A549 (cell line): Measurements from ENCODE around the gene SRI. TPM values are rescaled to one million over a fixed set of nuclear protein-coding genes. Genes with fewer than 3 reads are reported as not detected.

Experiments used
- ATAC-seq, 2 experiments: fragments of 200-7000 bp in 1 of 2; fragments of >200 bp in 1 of 2; cut with Nextera tagmentation in 1 of 2; cut with Tn5 transposase in 1 of 2; 3 replicates each; pipeline versions ENCODE4 v1.8.0 to v1.9.1; 2018 to 2020; ENCODE audit warnings: mild to moderate bottlenecking in 1 of 2, moderate library complexity in 1 of 2
- CTCF ChIA-PET: fragments of 300-600 bp; sonication (Branson Sonifier 250); formaldehyde crosslinking; extraction: SDS; loops from one replicate; lab custom pipeline; 2021; ENCODE audit warnings: antibody characterized with exemption, inconsistent platforms; lab: Yijun Ruan, JAX
- POLR2A ChIA-PET: fragments of 350-600 bp; formaldehyde crosslinking; extraction: SDS; loops from one replicate; lab custom pipeline; 2021; ENCODE audit warnings: antibody characterized with exemption, inconsistent platforms; lab: Yijun Ruan, JAX
- DNase-seq, 2 experiments: peaks; one replicate each; pipeline versions ENCODE4 v3.0.0 to v3.0.0-alpha.2; 2011 to 2016; ENCODE audit warnings: low read depth in 1 of 2, low spot score in 1 of 2
- FAIRE-seq: peaks from 2 replicates; lab custom pipeline; 2011; peaks lifted over from hg19 to GRCh38; lab: Jason Lieb, UNC
- H3K27ac ChIP-seq, 2 experiments: fragments of >200 bp; sonication (Bioruptor Twin); formaldehyde crosslinking; 3 replicates each; pipeline ENCODE4 v1.5.1; 2016 to 2017
- H3K4me1 ChIP-seq: fragments of >200 bp; sonication (Bioruptor Twin); formaldehyde crosslinking; 3 replicates; pipeline ENCODE4 v1.6.1; 2016
- H3K4me2 ChIP-seq: fragments of >200 bp; sonication (Bioruptor Twin); formaldehyde crosslinking; 3 replicates; pipeline ENCODE4 v1.6.1; 2016
- H3K4me3 ChIP-seq: fragments of >200 bp; sonication (Bioruptor Twin); formaldehyde crosslinking; 3 replicates; pipeline ENCODE4 v1.5.1; 2016
- H3K9me3 ChIP-seq: fragments of >200 bp; sonication (Bioruptor Twin); formaldehyde crosslinking; 3 replicates; pipeline ENCODE4 v1.6.1; 2016
- BHLHE40 ChIP-seq: IDR thresholded peaks from 2 replicates; pipeline ENCODE4 v1.6.1; 2012; ENCODE audit warnings: low read depth, low read length, inconsistent platforms
- CBX8 ChIP-seq: fragments of 200-600 bp; sonication (generic); IDR thresholded peaks from 2 replicates; pipeline ENCODE4 v1.6.1; 2016
- EHF ChIP-seq: fragments of 250-450 bp; sonication (Bioruptor Pico); IDR thresholded peaks from 2 replicates; pipeline ENCODE4 v1.5.0; 2020; ENCODE audit warnings: mild to moderate bottlenecking
- EHMT2 ChIP-seq: fragments of 200-600 bp; sonication (generic); IDR thresholded peaks from 2 replicates; pipeline ENCODE4 v1.6.1; 2016; ENCODE audit warnings: antibody characterized with exemption, low read depth, mild to moderate bottlenecking, moderate library complexity
- FOXS1 ChIP-seq: fragments of 250-450 bp; sonication (Bioruptor Pico); IDR thresholded peaks from 2 replicates; pipeline ENCODE4 v1.5.0; 2020; ENCODE audit warnings: mild to moderate bottlenecking, moderate library complexity
- HEYL ChIP-seq: fragments of 250-450 bp; sonication (Bioruptor Pico); IDR thresholded peaks from 2 replicates; pipeline ENCODE4 v1.8.0; 2021; ENCODE audit warnings: mild to moderate bottlenecking, moderate library complexity
- KDM5A ChIP-seq: fragments of 200-600 bp; sonication (generic); IDR thresholded peaks from 2 replicates; pipeline ENCODE4 v1.6.1; 2016; ENCODE audit warnings: antibody characterized with exemption, mild to moderate bottlenecking
- NR3C1 ChIP-seq: fragments of >200 bp; sonication (Bioruptor Twin); formaldehyde crosslinking; IDR thresholded peaks from 3 replicates; pipeline ENCODE4 v1.6.1; 2017
- RAD21 ChIP-seq, 2 experiments: fragments of >200 bp in 1 of 2; sonication (Bioruptor Twin) in 1 of 2; formaldehyde crosslinking in 1 of 2; IDR thresholded peaks in 1 of 2; conservative IDR thresholded peaks in 1 of 2; 2 replicates in 1 of 2; 3 replicates in 1 of 2; pipeline ENCODE4 v1.6.1; 2012 to 2018; ENCODE audit warnings: inconsistent platforms in 1 of 2
- RARB ChIP-seq: fragments of 250-450 bp; sonication (Bioruptor Pico); IDR thresholded peaks from 2 replicates; pipeline ENCODE4 v1.8.0; 2021; ENCODE audit warnings: mild to moderate bottlenecking, moderate library complexity
- RCOR1 ChIP-seq: fragments of 150-350 bp; IDR thresholded peaks from 2 replicates; pipeline ENCODE4 v1.6.1; 2014; ENCODE audit warnings: antibody characterized with exemption, low read length, low read depth
- RNF2 ChIP-seq: fragments of 200-600 bp; sonication (generic); IDR thresholded peaks from 2 replicates; pipeline ENCODE4 v1.6.1; 2016; ENCODE audit warnings: low read depth, mild to moderate bottlenecking, antibody characterized with exemption, moderate library complexity, borderline replicate concordance
- SMC3 ChIP-seq: fragments of >200 bp; sonication (Bioruptor Twin); formaldehyde crosslinking; IDR thresholded peaks from 3 replicates; pipeline ENCODE4 v1.6.1; 2018; ENCODE audit warnings: inconsistent platforms
- ZC3H11A ChIP-seq: fragments of 450-650 bp; IDR thresholded peaks from 2 replicates; pipeline ENCODE4 v1.6.1; 2014; ENCODE audit warnings: antibody characterized with exemption, mild to moderate bottlenecking
- ZNF302 ChIP-seq: fragments of 250-450 bp; sonication (Bioruptor Pico); IDR thresholded peaks from 2 replicates; pipeline ENCODE4 v1.9.0; 2021; ENCODE audit warnings: inconsistent platforms, mild to moderate bottlenecking, moderate library complexity
- ZSCAN20 ChIP-seq: fragments of 250-450 bp; sonication (Bioruptor Pico); IDR thresholded peaks from 2 replicates; pipeline ENCODE4 v1.8.0; 2022; ENCODE audit warnings: mild to moderate bottlenecking, moderate library complexity
- WGBS: methylation state at CpG from one replicate; pipeline ENCODE4 v1.1.6; 2017; ENCODE audit errors: missing lambda C conversion rate; 5-methylcytosine and 5-hydroxymethylcytosine counted together
- polyA plus RNA-seq, 4 experiments: library from polyadenylated mRNA; depleted of rRNA in 3 of 4; stranded (reverse); fragments of >200 nt; fragmentation: RNase III in 1 of 4; extraction: RNeasy Plus Mini Kit Qiagen cat#74134 plus additional on column Dnase treatment in 1 of 4; gene quantifications; 2 replicates in 3 of 4; 3 replicates in 1 of 4; pipeline ENCODE4 v1.2.3, GENCODE V29; 2011 to 2017
- TF ChIP-seq, protein P1 (sequence below): IDR thresholded peaks from 2 replicates; pipeline ENCODE4 v1.6.1; 2012
- TF ChIP-seq, protein P2 (sequence below): fragments of >200 bp; sonication (Bioruptor Twin); formaldehyde crosslinking; IDR thresholded peaks from 2 replicates; pipeline ENCODE4 v1.6.1; 2016
- TF ChIP-seq, protein P3 (sequence below): fragments of 150-350 bp; IDR thresholded peaks from 2 replicates; pipeline ENCODE4 v1.6.1; 2014; ENCODE audit warnings: low read depth, mild to moderate bottlenecking, low read length
- TF ChIP-seq, protein P4 (sequence below): fragments of 450-650 bp; IDR thresholded peaks from 2 replicates; pipeline ENCODE4 v1.6.1; 2014; ENCODE audit warnings: antibody characterized with exemption
- TF ChIP-seq, protein P5 (sequence below): fragments of >200 bp; sonication (Bioruptor Twin); formaldehyde crosslinking; IDR thresholded peaks from 3 replicates; pipeline ENCODE4 v1.5.1; 2016

Gene SRI
- polyA plus RNA-seq, 2 of the 4 experiments (the other 2 are of a cell fraction) = 87.2 to 164 TPM

DNA sequence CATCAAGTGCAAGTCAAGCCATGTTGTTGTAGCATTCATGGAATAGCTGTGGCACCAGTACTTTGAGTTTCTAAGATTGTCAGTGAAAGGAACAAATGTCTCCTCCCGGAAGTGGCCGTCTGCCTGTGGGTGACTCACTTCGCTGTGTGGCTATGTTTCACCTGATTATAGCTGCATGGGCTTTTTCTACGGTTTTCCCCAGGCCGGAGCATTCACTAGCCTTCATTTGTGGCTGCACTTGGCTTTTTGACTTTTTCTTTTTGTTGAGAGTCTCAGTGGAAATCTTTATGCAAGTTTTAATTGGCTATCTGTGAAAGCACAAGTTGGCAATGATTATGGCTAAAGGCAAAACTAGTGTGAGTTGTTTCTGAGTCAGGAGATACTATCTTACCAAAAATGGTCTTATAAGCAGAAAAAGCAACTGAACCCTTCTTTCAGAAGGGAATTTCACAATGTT, 35.0 kb downstream of the SRI start:
- H3K4me2 ChIP-seq = no peak overlapping the region; the same call in 2 of the 3 replicates
- no peak overlapping the region for H3K27ac ChIP-seq
- no peak overlapping the region for H3K4me3 ChIP-seq
- 47% methylated on average over 5 of the region's 5 CpGs for WGBS
- DNase-seq = no peak
- no peak for ATAC-seq
- no peak for FAIRE-seq
- CTCF ChIA-PET = interaction anchor here (0.7 to 1.5 kb wide), 2 partner anchors 9 to 35 kb away, joined by 3 to 4 read pairs; partner anchors contain the start of gene SRI
- TF ChIP-seq, protein P1, sequence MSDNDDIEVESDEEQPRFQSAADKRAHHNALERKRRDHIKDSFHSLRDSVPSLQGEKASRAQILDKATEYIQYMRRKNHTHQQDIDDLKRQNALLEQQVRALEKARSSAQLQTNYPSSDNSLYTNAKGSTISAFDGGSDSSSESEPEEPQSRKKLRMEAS = no peak
- TF ChIP-seq FOXS1 (CRISPR knock-in tag) (no peak), EHMT2 (no peak)
- TF ChIP-seq, all 56 proteins: peak for 0
- Histone ChIP-seq H3K4me1 (no peaks in the 10 kb centered on the region), H3K9me3 (no peaks in the 10 kb centered on the region)
- POLR2A ChIA-PET = no interaction called here

DNA sequence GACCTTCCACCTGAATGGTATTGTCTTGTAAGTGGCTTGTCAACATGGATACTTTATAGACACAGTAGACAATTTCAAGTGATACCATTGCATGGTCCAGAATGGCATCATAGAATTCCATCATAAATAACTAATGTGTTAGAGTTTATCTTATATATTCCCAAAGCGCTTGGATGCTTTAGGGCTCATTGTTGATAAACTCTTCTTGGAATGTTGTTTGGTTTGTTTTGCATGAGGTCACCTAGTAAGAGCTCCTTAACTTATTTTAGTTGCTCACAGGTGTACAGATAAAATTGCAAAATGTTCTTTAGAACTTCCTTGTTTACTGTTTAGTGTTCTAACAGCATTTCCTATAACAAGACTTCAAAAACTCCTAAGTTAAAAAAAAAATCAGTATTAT, 36.8 kb downstream of the SRI start:
- WGBS = 79% methylated on average over 1 of the region's 1 CpG

DNA sequence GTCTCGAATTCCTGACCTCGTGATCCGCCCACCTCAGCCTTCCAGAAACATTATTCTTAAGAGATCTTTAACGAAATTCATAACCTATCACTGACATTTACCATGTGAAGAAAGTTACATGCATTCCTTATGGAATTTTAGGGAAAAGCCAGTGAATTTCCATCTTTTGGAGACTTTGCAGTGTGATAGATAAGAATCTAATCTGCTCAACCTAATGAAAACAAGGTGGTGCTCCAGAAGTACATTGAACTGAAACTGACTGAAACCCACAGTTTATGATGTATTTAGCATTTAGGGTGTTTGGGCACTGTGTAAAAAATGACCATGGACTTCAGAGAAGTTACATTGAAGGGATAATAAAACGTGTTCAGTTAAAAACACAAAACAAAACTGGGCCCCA, 43.6 kb downstream of the SRI start:
- Histone ChIP-seq H3K4me3 (no peak overlapping the region), H3K27ac (no peak overlapping the region), H3K4me2 (no peak overlapping the region), H3K4me1 (no peaks in the 10 kb centered on the region), H3K9me3 (no peaks in the 10 kb centered on the region)
- ChIA-PET CTCF (interaction anchor here (1.2 kb wide), 1 partner anchor 9 kb away, joined by 3 read pairs; no protein-coding TSS in a partner anchor), POLR2A (no interaction called here)
- DNase-seq = no peak
- ATAC-seq = no peak
- TF ChIP-seq ZC3H11A (no peak), EHMT2 (no peak), KDM5A (no peak), RAD21 (conservative IDR thresholded peaks at IDR 0.05 in 1 of 2, IDR thresholded peaks at IDR 0.05 in 1 of 2) (no peak), RCOR1 (no peak), RARB (CRISPR knock-in tag) (no peak), NR3C1 (no peak), CBX8 (no peak), ZNF302 (CRISPR knock-in tag) (no peak)
- TF ChIP-seq, protein P1 = no peak
- TF ChIP-seq, protein P2, sequence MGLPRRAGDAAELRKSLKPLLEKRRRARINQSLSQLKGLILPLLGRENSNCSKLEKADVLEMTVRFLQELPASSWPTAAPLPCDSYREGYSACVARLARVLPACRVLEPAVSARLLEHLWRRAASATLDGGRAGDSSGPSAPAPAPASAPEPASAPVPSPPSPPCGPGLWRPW = no peak
- TF ChIP-seq, protein P3, sequence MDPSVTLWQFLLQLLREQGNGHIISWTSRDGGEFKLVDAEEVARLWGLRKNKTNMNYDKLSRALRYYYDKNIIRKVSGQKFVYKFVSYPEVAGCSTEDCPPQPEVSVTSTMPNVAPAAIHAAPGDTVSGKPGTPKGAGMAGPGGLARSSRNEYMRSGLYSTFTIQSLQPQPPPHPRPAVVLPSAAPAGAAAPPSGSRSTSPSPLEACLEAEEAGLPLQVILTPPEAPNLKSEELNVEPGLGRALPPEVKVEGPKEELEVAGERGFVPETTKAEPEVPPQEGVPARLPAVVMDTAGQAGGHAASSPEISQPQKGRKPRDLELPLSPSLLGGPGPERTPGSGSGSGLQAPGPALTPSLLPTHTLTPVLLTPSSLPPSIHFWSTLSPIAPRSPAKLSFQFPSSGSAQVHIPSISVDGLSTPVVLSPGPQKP = no peak
- TF ChIP-seq, protein P4, sequence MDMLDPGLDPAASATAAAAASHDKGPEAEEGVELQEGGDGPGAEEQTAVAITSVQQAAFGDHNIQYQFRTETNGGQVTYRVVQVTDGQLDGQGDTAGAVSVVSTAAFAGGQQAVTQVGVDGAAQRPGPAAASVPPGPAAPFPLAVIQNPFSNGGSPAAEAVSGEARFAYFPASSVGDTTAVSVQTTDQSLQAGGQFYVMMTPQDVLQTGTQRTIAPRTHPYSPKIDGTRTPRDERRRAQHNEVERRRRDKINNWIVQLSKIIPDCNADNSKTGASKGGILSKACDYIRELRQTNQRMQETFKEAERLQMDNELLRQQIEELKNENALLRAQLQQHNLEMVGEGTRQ = no peak
- FAIRE-seq = no peak
- 8% methylated on average over 5 of the region's 5 CpGs for WGBS

More for the DNA sequence above, 36.8 kb downstream of the SRI start:
- Histone ChIP-seq H3K4me3 (no peak overlapping the region), H3K9me3 (no peaks in the 10 kb centered on the region), H3K27ac (no peak overlapping the region), H3K4me2 (no peak overlapping the region), H3K4me1 (no peaks in the 10 kb centered on the region)
- FAIRE-seq (peak; percentile 18), DNase-seq (no peak), ATAC-seq (no peak)
- ChIA-PET CTCF (no interaction called here), POLR2A (no interaction called here)
- TF ChIP-seq, protein P5, sequence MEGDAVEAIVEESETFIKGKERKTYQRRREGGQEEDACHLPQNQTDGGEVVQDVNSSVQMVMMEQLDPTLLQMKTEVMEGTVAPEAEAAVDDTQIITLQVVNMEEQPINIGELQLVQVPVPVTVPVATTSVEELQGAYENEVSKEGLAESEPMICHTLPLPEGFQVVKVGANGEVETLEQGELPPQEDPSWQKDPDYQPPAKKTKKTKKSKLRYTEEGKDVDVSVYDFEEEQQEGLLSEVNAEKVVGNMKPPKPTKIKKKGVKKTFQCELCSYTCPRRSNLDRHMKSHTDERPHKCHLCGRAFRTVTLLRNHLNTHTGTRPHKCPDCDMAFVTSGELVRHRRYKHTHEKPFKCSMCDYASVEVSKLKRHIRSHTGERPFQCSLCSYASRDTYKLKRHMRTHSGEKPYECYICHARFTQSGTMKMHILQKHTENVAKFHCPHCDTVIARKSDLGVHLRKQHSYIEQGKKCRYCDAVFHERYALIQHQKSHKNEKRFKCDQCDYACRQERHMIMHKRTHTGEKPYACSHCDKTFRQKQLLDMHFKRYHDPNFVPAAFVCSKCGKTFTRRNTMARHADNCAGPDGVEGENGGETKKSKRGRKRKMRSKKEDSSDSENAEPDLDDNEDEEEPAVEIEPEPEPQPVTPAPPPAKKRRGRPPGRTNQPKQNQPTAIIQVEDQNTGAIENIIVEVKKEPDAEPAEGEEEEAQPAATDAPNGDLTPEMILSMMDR = no peak
- TF ChIP-seq HEYL (CRISPR knock-in tag) (no peak), SMC3 (no peak), RNF2 (no peak), ZC3H11A (no peak), BHLHE40 (no peak), ZSCAN20 (CRISPR knock-in tag) (no peak), EHF (no peak), EHMT2 (no peak)
- TF ChIP-seq, protein P4 = no peak
- TF ChIP-seq, protein P2 = no peak
